GM12865 (cell line): ENCODE results near the gene ZSCAN25.

Experiments
- DNase-seq: peaks from one replicate; pipeline ENCODE4 v3.0.0; 2010; ENCODE audit warnings: low read depth
- H3K4me3 ChIP-seq: 2 replicates; pipeline ENCODE4 v1.5.1; 2011; ENCODE audit warnings: mild to moderate bottlenecking, low read depth, low read length, control low read depth
- TF ChIP-seq, protein P1 (sequence below): IDR thresholded peaks from 2 replicates; pipeline ENCODE4 v1.5.1; 2011; ENCODE audit warnings: low read length, control low read depth, low read depth, inconsistent platforms; ENCODE audit not compliant: insufficient read depth; ENCODE audit errors: missing control alignments

ZSCAN25 gene

DNA sequence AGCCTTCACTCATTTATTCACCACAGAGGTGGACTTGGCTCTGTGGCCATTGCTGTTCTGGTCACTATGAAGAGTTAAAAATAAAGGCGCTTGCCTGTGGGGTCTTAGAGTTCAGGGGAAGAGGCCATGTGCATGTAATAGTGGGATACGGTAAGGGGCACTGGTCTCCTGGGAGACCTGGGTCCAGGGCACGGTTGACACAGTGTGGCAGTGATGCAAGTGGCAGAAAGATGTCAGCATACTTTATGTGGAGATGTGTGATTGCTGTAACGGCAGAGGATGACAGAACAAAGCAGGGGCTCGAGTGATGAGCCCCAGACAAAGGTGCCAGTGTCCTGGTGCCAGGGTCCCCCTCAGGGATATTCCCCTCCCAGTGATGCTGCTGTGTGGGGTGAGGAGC is 8.6 kb downstream of the ZSCAN25 start:
- TF ChIP-seq, protein P1, sequence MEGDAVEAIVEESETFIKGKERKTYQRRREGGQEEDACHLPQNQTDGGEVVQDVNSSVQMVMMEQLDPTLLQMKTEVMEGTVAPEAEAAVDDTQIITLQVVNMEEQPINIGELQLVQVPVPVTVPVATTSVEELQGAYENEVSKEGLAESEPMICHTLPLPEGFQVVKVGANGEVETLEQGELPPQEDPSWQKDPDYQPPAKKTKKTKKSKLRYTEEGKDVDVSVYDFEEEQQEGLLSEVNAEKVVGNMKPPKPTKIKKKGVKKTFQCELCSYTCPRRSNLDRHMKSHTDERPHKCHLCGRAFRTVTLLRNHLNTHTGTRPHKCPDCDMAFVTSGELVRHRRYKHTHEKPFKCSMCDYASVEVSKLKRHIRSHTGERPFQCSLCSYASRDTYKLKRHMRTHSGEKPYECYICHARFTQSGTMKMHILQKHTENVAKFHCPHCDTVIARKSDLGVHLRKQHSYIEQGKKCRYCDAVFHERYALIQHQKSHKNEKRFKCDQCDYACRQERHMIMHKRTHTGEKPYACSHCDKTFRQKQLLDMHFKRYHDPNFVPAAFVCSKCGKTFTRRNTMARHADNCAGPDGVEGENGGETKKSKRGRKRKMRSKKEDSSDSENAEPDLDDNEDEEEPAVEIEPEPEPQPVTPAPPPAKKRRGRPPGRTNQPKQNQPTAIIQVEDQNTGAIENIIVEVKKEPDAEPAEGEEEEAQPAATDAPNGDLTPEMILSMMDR: no peak
- no peak overlapping the region for H3K4me3 ChIP-seq
- DNase-seq: no peak

DNA sequence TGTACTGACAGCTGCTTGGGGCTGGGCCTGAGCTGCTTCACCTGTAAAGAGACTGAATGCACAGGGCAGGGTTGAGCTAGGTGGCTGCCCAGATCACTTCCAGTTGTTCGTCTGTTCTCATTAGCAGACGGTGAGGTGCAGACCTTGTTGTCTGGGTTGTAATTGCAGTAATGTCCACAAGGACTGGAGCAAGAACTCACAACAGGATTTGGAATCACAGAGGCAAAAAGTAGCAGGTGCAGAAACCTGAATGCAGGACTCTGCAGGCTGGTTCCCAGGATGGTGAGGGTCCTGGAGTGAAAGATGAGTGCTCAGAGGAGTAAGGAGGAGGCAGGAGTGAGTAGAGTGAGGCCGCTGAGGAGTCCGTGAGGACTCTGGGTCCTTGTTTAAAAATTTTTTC is 9.2 kb downstream of the ZSCAN25 start:
- TF ChIP-seq, protein P1: no peak
- no peak overlapping the region for H3K4me3 ChIP-seq
- DNase-seq: no peak

DNA sequence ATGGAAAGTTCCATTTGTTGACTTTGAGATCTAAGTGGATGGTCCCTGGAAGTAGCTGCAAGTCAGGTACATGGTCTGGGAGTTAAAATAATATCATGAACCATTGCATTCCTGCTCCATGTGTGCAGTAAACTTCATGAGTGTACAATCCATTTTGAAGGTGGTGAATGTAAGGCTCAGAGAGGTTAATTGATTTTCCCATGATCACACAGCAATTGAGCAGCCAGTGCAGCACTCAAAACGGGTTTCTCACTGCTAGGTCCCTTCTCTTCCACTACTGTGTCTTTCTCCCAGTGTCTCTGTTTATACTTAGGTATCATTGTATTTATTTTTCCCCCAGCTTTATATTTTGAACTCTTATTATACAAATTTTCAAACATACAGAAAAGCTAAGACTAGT is 9.9 kb downstream of the ZSCAN25 start:
- TF ChIP-seq, protein P1: no peak
- H3K4me3 ChIP-seq: no peak overlapping the region
- DNase-seq: no peak

DNA sequence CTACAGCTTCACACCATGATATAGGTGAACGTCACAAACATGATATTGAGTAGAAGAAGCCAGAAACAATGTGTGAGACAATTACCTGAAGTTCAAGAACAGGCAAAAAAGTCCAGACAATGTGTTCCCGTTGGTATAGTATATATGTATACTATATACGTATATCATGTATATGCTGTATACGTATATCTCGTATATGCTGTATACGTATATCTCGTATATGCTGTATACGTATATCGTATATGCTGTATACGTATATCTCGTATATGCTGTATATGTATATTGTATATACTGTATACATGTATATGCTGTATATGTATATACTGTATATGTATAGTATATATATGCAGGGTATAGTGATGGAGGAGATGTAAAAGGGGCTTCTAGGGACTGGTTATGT is 10.8 kb downstream of the ZSCAN25 start:
- TF ChIP-seq, protein P1: no peak
- H3K4me3 ChIP-seq: no peak overlapping the region
- DNase-seq: no peak

DNA sequence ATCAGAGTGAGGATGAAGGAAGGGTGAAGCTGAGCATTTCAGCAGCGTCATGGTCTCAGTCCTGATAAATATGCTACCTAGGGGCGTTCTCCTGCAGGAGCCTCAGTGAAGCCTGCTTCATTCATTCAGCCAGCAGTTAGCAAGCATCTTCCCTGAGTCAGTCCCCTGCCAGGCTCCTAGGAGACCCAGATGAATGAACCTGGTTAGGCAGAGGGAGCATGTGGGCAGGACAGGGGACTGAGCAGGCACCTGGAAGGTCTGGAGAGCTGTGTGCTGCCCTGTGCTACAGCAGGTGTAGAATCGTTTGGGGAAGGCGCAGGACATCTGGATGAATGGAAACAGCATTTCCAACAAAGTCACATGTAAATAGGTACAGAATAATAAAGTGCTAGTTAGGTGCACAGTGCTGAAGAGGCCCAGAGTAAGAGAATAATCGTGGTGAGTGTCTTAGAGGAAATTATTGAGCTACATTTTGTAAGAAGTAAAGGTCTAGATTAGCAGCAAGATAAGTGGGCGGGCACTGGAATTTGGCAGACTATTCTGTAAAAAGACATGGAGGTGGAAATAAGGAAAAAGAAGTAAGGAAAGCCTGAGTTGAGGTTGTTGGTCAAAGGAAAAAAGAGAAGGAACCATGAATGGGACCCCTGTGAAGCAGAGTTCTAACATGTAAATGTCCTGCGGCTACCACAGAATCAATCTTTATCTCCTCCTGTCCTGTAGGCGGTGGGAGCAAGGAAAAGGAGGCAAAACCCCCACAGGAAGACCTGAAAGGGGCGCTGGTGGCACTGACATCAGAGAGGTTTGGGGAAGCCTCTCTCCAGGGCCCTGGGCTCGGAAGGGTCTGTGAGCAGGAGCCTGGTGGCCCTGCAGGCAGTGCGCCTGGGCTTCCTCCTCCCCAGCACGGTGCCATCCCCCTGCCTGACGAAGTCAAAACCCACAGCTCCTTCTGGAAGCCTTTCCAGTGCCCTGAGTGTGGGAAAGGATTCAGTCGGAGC is 12.0 kb downstream of the ZSCAN25 start:
- no peak for DNase-seq
- H3K4me3 ChIP-seq: no peak overlapping the region
- TF ChIP-seq, protein P1: no peak

DNA sequence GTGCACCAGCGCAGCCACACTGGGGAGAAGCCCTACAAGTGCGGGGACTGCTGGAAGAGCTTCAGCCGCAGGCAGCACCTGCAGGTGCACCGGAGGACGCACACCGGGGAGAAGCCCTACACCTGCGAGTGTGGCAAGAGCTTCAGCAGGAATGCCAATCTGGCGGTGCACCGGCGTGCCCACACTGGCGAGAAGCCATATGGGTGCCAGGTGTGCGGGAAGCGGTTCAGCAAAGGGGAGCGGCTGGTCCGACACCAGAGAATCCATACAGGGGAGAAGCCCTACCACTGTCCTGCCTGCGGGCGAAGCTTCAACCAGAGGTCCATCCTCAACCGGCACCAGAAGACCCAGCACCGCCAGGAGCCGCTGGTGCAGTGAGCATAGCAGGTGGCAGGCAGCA is 12.9 kb downstream of the ZSCAN25 start:
- DNase-seq: no peak
- H3K4me3 ChIP-seq: no peak overlapping the region
- TF ChIP-seq, protein P1: no peak
